Tibial nerve (tissue), 4 donors: Measurements from ENCODE around the gene NEAT1. TPM values are rescaled to one million over a fixed set of nuclear protein-coding genes. Genes with fewer than 3 reads are reported as not detected.
A peak's percentile ranks its signal among the peaks of the same experiment; 100 is the strongest.

Experiments
- DNase-seq, 2 donors: peaks; one replicate each; pipeline ENCODE4 v3.0.0-alpha.2; 2019; ENCODE audit warnings: low spot score in 2 of 2
- H3K27ac ChIP-seq, 4 donors: fragments of 200-600 bp; sonication (generic) in 3 of 4; one replicate each; pipeline ENCODE4 v1.5.1; 2017 to 2019; ENCODE audit warnings: mild to moderate bottlenecking in 1 of 4
- H3K27me3 ChIP-seq, 2 donors: fragments of 200-600 bp; sonication (generic) in 1 of 2; one replicate each; pipeline versions ENCODE4 v1.5.1 to v1.6.0; 2017 to 2019
- H3K36me3 ChIP-seq, 3 donors: fragments of 200-600 bp; sonication (generic); one replicate each; pipeline ENCODE4 v1.5.1; 2018 to 2019
- H3K4me1 ChIP-seq, 4 donors: fragments of 200-600 bp; sonication (generic) in 3 of 4; one replicate each; pipeline ENCODE4 v1.5.1; 2017 to 2019
- H3K4me3 ChIP-seq, 4 donors: fragments of 200-600 bp; sonication (generic) in 3 of 4; one replicate each; pipeline ENCODE4 v1.5.1; 2017 to 2019; ENCODE audit warnings: mild to moderate bottlenecking in 1 of 4, moderate library complexity in 1 of 4
- H3K9me3 ChIP-seq, 4 donors: fragments of 200-600 bp; sonication (generic) in 3 of 4; one replicate each; pipeline ENCODE4 v1.5.1; 2017 to 2019
- EP300 ChIP-seq, 2 donors: sonication (generic); formaldehyde crosslinking; IDR thresholded peaks; one replicate each; pipeline ENCODE4 v1.6.1; 2017; ENCODE audit warnings: antibody characterized with exemption in 2 of 2, mild to moderate bottlenecking in 1 of 2
- POLR2A ChIP-seq, 2 donors: fragments of 450-650 bp; IDR thresholded peaks; one replicate each; pipeline ENCODE4 v1.6.1; 2017; ENCODE audit warnings: antibody characterized with exemption in 2 of 2, mild to moderate bottlenecking in 2 of 2, moderate library complexity in 2 of 2
- WGBS, 2 donors: methylation state at CpG; one replicate each; pipeline ENCODE4 v1.1.5; 2018; 5-methylcytosine and 5-hydroxymethylcytosine counted together
- total RNA-seq, 4 donors: library from RNA; depleted of rRNA; stranded (reverse); fragments of >200 nt; gene quantifications; one replicate each; pipeline ENCODE4 v1.1.0, GENCODE V29; 2016
- TF ChIP-seq, protein P1 (sequence below), 5 experiments: fragments of 200-600 bp in 3 of 5; fragments of 450-650 bp in 2 of 5; sonication (generic) in 3 of 5; IDR thresholded peaks; one replicate each; pipeline ENCODE4 v1.5.1; 2016 to 2019; ENCODE audit warnings: antibody characterized with exemption in 5 of 5, mild to moderate bottlenecking in 3 of 5, moderate library complexity in 2 of 5

NEAT1 gene
- total RNA-seq, 4 donors from 2014 or later: 427 to 571 (median 461) TPM

DNA sequence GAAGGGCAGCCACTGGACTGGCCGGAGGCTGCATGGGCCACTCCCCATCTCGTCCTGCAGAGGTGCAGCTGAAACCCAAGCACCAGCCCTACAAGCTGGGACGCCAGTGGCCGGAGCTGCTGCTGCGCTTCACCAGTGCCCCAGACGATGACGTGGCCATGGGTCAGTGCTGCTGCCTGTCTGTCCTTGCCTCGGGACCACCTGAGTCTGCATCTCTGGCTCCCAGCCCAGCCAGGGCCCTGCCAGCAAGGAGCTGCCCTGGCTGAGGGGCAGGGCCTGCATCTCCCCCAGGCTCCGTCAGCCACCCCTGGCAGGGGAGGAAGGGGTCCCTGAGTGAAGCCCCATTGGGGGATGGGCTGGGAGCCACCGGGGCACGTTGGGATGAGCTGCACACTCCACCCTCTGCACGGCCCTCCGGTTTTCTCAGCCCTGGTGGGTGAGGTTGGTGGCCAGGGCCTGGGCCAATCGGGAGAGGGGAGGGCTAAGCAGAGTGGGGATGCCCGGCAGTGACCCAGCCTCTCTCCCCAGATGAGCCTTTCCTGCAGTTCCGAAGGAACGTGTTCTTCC is 29.0 kb upstream of the NEAT1 start:
- TF ChIP-seq POLR2A (IDR thresholded peaks at IDR 0.05) (no peak), EP300 (IDR thresholded peaks at IDR 0.05) (no peak)
- TF ChIP-seq, protein P1, sequence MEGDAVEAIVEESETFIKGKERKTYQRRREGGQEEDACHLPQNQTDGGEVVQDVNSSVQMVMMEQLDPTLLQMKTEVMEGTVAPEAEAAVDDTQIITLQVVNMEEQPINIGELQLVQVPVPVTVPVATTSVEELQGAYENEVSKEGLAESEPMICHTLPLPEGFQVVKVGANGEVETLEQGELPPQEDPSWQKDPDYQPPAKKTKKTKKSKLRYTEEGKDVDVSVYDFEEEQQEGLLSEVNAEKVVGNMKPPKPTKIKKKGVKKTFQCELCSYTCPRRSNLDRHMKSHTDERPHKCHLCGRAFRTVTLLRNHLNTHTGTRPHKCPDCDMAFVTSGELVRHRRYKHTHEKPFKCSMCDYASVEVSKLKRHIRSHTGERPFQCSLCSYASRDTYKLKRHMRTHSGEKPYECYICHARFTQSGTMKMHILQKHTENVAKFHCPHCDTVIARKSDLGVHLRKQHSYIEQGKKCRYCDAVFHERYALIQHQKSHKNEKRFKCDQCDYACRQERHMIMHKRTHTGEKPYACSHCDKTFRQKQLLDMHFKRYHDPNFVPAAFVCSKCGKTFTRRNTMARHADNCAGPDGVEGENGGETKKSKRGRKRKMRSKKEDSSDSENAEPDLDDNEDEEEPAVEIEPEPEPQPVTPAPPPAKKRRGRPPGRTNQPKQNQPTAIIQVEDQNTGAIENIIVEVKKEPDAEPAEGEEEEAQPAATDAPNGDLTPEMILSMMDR (IDR thresholded peaks at IDR 0.05): no peak
- peaks cover 0 to 75% (median 26%) of the 10 kb centered on the region in 3 donors for H3K36me3 ChIP-seq
- no peak overlapping the region for H3K4me3 ChIP-seq
- peak overlapping the region; percentile 61 to 99 (median 96) for H3K27ac ChIP-seq
- 75 to 81% methylated on average over 7 to 17 of the region's 17 CpGs for WGBS, 2 donors
- H3K9me3 ChIP-seq: no peaks in the 10 kb centered on the region
- peaks cover 0 to 58% (median 47%) of the 10 kb centered on the region in 4 donors for H3K4me1 ChIP-seq
- DNase-seq: no peak
- H3K27me3 ChIP-seq: no peaks in the 10 kb centered on the region

- Histone ChIP-seq H3K36me3 (peaks cover 0 to 75% (median 26%) of the 10 kb centered on the region in 3 donors), H3K27ac (peak overlapping the region in 2 of 4 donors; percentile 99)
- 92 to 94% methylated on average over 7 to 20 of the region's 20 CpGs for WGBS, 2 donors
Measured at GRCh38 chr11:65394125-65394536, 28.5 kb upstream of the NEAT1 start.

GRCh38 chr11:65395961-65396530 is 26.6 kb upstream of the NEAT1 start:
- Histone ChIP-seq H3K27ac (peak overlapping the region in 1 of 4 donors; percentile 42), H3K36me3 (peaks cover 0 to 91% (median 34%) of the 10 kb centered on the region in 3 donors), H3K27me3 (no peaks in the 10 kb centered on the region), H3K4me3 (no peak overlapping the region), H3K9me3 (no peaks in the 10 kb centered on the region), H3K4me1 (peaks cover 0 to 34% (median 24%) of the 10 kb centered on the region in 4 donors)
- no peak for TF ChIP-seq POLR2A (IDR thresholded peaks at IDR 0.05)
- DNase-seq: no peak
- 77 to 84% methylated on average over 7 to 10 of the region's 15 CpGs for WGBS, 2 donors

More at GRCh38 chr11:65394125-65394536, 28.5 kb upstream of the NEAT1 start:
- peaks cover 0 to 53% (median 43%) of the 10 kb centered on the region in 4 donors for H3K4me1 ChIP-seq
- TF ChIP-seq EP300 (IDR thresholded peaks at IDR 0.05) (no peak), POLR2A (IDR thresholded peaks at IDR 0.05) (no peak)
- TF ChIP-seq, protein P1 (IDR thresholded peaks at IDR 0.05): no peak
- H3K4me3 ChIP-seq: no peak overlapping the region
- DNase-seq: no peak
- H3K9me3 ChIP-seq: no peaks in the 10 kb centered on the region
- no peaks in the 10 kb centered on the region for H3K27me3 ChIP-seq

GRCh38 chr11:65396769-65397745 is 25.5 kb upstream of the NEAT1 start:
- Histone ChIP-seq H3K9me3 (no peaks in the 10 kb centered on the region), H3K27me3 (no peaks in the 10 kb centered on the region), H3K27ac (peak overlapping the region in 1 of 4 donors; percentile 42), H3K36me3 (peaks cover 0 to 100% (median 35%) of the 10 kb centered on the region in 3 donors), H3K4me3 (no peak overlapping the region), H3K4me1 (peaks cover 0 to 24% (median 15%) of the 10 kb centered on the region in 4 donors)
- 92% methylated on average over 33 to 38 of the region's 38 CpGs for WGBS, 2 donors
- TF ChIP-seq POLR2A (IDR thresholded peaks at IDR 0.05) (no peak), EP300 (IDR thresholded peaks at IDR 0.05) (no peak)
- no peak for DNase-seq

- Histone ChIP-seq H3K9me3 (no peaks in the 10 kb centered on the region), H3K27me3 (no peaks in the 10 kb centered on the region), H3K36me3 (peaks cover 0 to 100% (median 35%) of the 10 kb centered on the region in 3 donors), H3K4me3 (no peak overlapping the region), H3K27ac (peak overlapping the region in 2 of 4 donors; percentile 7 to 16), H3K4me1 (peaks cover 0 to 10% (median 4%) of the 10 kb centered on the region in 4 donors)
- TF ChIP-seq, protein P1 (IDR thresholded peaks at IDR 0.05): no peak
- TF ChIP-seq EP300 (IDR thresholded peaks at IDR 0.05): no peak
- no peak for TF ChIP-seq POLR2A (IDR thresholded peaks at IDR 0.05)
- WGBS, 2 donors: 76 to 79% methylated on average over 16 of the region's 16 CpGs
- no peak for DNase-seq
Measured at GRCh38 chr11:65398362-65398910, 24.2 kb upstream of the NEAT1 start.
